Measurements from ENCODE around the gene VPS37C. TPM values are rescaled to one million over a fixed set of nuclear protein-coding genes. Genes with fewer than 3 reads are reported as not detected.
"Not testable (repeated sequence)": the region's sequence is repeated elsewhere in the genome, so short reads cannot be mapped to it uniquely, and the experiment has no call there.

VPS37C gene
- total RNA-seq, 1 experiment from 2014 or later: 22.9 TPM

GRCh38 chr11:61176446-61176845, 15.2 kb upstream of the VPS37C start:
- DNase-seq (ENCODE audit: extremely low read depth, low read depth): no peak

GRCh38 chr11:61174949-61175348, 13.7 kb upstream of the VPS37C start:
- DNase-seq (ENCODE audit: extremely low read depth, low read depth): no peak

- no peak for DNase-seq (ENCODE audit: extremely low read depth, low read depth)
These were observed 13.0 kb upstream of the VPS37C start for GRCh38 chr11:61174273-61174672.

GRCh38 chr11:61173456-61173855, 12.2 kb upstream of the VPS37C start:
- no peak for DNase-seq (ENCODE audit: extremely low read depth, low read depth)

- no peak for DNase-seq (ENCODE audit: extremely low read depth, low read depth)
These were observed 11.7 kb upstream of the VPS37C start for GRCh38 chr11:61172888-61173287.

GRCh38 chr11:61172356-61172755, 11.1 kb upstream of the VPS37C start:
- no peak for DNase-seq (ENCODE audit: extremely low read depth, low read depth)

GRCh38 chr11:61171907-61172306, 10.7 kb upstream of the VPS37C start:
- DNase-seq (ENCODE audit: extremely low read depth, low read depth): no peak

- no peak for DNase-seq (ENCODE audit: extremely low read depth, low read depth)
These were observed 9.3 kb upstream of the VPS37C start for GRCh38 chr11:61170566-61170965.

- DNase-seq (ENCODE audit: extremely low read depth, low read depth): no peak
These were observed 7.6 kb upstream of the VPS37C start for GRCh38 chr11:61168800-61169199.

DNA sequence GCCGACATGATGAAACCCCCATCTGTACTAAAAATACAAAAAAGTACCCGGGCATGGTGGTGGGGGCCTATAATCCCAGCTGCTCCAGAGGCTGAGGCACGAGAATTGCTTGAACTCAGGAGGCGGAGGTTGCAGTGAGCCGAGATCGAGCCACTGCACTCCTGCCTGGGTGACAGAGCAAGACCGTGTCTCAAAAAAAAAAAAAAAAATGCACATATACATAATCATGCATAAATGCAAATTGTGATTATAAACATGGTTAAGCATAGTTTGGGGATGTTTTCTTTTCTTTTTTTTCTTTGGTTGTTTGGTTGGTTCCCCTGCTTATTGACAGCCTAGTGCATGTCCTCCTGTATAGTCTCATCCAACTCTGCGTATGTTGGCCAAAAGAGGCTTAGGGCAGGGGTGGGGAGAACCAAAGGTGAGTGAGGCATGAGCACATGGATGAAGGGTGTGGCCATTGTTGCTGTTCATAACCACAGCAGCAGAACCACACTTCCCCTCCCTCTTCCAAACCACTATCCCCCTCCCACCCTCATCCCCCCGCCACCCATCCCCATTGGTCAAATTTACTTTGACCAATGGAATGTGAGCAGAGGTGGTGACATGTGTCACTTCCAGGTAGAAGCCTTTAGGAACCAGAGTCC, 6.9 kb upstream of the VPS37C start:
- DNase-seq (ENCODE audit: extremely low read depth, low read depth): no peak

DNA sequence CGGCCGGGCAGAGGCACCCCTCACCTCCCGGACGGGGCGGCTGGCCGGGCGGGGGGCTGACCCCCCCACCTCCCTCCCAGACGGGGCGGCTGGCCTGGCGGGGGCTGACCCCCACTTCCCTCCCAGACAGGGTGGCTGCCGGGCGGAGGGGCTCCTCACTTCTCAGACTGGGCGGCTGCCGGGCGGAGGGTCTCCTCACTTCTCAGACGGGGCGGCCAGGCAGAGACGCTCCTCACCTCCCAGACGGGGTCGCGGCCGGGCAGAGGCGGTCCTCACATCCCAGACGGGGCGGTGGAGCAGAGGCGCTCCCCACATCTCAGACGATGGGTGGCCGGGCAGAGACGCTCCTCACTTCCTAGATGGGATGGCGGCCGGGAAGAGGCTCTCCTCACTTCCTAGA, 5.1 kb upstream of the VPS37C start:
- DNase-seq (ENCODE audit: extremely low read depth, low read depth): not testable (repeated sequence)

DNA sequence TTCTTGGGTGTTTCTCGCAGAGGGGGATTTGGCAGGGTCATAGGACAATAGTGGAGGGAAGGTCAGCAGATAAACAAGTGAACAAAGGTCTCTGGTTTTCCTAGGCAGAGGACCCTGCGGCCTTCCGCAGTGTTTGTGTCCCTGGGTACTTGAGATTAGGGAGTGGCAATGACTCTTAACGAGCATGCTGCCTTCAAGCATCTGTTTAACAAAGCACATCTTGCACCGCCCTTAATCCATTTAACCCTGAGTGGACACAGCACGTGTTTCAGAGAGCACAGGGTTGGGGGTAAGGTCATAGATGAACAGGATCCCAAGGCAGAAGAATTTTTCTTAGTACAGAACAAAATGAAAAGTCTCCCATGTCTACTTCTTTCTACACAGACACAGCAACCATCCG, 4.6 kb upstream of the VPS37C start:
- not testable (repeated sequence) for DNase-seq (ENCODE audit: extremely low read depth, low read depth)

DNA sequence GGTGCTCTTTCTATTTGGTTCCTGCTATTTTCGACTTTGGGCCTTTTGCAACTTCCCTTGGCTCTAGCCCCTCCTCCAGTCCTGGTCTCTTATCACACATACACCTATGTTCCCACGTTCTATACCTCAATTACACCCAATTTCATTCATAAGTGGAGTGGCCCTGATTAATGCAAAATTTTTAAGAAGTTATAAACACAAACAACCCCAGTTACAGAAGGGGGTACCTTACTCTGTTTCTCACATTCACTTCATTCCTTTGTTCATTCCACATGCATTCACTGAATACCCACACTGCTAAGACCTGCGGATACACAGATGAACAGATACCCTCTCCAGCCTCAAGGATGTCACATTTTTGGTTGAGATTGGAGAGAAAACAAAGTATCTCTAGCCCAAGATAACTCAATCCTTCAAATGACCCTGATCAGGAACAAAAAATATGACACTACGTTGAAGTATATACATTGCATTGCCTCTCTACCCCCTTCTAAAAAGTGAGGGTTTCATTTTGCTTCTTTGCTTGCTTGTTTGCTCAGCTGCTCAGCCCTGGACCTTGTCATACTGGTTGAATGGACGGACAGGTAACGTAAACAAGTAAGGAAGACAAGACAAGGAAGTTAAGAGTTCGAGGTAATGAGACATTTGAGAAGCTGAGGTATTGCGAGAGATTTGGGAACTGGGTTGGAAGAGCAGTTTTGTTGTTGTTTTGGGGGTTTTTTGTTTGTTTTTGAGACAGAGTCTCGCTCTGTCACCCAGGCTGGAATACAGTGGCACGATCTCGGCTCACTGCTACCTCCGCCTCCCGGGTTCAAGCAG, 3.6 kb upstream of the VPS37C start:
- no peak for DNase-seq (ENCODE audit: extremely low read depth, low read depth)

GRCh38 chr11:61163714-61164605, 2.7 kb upstream of the VPS37C start:
- no peak for DNase-seq (ENCODE audit: extremely low read depth, low read depth)

DNA sequence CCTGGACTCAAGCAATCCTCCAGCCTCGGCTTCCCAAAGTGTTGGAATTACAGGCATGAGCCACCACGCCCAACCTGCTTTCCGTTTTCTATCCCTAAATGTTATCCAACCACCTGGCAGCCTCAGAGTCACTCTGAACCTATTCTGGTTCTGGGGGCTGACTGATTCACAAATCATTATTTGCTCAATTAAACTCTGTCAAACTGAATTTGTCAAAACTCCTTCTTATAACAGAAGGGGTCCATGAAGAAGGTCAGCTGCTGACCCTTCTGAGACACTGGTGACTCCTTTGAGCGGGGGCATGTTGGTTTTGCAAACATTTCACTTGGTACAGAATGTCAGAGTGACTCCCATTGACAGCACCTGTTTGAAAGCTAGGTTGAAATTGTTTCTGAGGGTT, 1.8 kb upstream of the VPS37C start:
- DNase-seq (ENCODE audit: extremely low read depth, low read depth): no peak

DNA sequence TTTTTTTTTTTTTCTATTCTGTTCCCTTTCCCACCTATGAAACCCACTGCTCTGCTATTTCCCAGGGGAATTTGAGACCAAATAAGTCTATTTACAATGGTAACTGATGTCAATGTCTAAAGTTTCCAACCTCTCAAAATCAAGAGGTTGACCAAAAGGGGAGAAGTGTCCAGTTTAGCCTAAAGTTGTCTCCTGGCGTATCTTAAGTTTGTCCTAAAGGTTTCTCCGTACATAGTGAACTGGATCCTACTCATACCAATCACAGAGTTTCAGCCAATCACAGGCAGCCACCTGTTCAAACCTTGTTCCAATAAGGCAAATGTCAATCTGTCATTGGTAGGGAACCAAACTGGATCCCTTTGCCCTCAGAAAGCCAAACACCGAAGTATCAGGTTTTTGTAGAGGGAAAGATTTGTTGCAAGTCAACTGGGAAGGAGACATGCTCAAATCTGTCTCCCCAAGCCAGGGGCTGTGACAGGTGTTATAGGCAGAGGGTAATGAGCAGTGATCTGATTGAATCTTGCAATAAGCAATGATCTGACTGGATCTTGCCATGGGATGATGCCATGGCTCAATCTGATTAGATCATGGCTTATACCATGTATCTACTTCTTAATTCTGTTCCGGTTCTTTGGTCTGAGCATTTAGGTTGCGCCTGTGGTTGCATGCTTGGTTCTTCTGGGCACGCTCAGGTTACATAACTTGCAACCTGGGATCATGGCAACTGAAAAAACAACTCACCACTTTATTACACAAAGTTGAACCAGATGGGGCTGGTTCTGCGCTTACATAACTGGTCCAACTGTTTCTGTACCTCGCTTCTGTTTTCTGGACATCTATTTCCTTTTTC, 1.1 kb upstream of the VPS37C start:
- DNase-seq (ENCODE audit: extremely low read depth, low read depth): no peak

DNA sequence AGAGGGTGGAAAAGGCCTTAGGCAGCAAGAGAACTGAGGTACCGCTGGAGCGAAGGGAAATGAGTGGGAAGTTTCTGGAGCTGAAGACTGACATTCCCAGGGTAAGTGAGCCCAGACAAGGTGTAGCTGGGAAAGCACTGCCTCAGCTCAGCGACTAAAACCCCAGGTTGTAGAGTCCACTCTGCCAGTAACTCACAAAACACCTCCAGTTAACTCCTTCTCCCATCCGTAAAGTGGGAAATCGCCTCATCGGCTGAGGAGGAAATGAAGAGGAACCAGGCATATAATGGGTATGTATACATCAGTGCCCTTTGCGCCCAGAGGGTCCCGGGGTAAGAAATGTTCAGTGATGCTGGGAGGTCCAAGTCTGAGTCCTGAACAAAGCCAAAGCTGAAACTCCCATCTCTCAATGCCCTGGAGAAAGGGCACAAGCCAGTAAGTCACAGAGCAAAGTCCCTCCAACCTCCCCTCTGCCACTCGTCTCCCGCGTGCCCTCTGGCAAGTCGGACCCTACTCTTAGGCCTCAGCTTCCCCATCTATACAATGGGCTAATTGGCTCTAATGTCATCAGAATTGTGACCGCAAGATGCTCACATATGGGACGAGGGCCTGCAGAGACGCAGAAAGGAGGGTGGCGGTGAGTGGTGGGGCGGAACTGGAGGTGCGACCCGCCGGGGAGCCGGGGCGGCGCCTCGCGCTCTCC, 588 bp downstream of the VPS37C start:
- DNase-seq (ENCODE audit: extremely low read depth, low read depth): no peak

DNA sequence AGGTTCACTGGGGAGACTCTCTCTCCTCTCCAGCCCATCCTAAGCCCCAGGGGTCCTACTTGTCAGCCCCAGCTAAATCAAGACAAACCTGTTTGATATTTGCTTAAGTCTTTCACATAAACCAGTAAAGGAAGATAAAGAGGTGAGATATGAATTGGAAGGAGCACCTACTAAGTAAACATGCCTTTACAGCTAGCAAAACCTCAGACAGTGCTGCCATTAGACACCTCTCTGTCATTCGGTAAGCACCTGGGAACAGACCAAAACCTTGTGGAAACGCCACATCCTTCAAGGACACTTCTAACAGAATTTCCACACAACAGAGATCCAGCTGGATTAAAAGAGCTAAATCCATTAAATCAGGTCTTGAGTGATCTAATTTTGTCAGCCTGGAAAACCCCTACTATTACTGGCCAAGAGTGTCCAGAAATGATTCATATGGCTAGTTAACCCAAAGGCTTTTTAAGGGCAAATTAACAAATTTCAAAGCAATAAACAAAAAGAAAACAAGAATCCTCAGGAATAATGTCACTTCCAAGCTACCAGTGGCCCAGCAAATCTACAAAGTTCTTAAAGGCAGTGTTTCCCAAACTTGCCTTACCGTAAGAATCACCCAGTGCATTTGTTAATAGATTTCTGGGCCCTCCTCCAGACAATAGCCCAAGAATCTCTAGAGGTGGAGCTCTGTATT, 2.4 kb downstream of the VPS37C start:
- DNase-seq (ENCODE audit: extremely low read depth, low read depth): no peak

DNA sequence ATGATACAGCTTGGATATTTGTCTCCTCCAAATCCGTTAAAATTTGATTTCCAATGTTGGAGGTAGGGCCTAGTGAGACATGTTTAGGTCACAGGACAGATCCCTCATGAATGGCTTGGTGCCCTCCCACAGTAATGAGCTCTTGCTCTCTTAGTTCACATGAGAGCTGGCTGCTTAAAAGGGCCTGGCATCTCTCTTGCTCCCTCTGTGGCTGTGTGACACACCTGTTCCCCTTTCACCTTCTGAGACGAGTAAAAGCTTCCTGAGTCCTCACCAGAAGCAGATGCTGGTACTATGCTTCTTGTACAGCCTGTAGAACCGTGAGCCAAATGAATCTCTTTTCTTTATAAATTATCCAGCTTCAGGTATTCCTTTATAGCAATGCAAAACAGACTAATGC, 3.5 kb downstream of the VPS37C start:
- no peak for DNase-seq (ENCODE audit: extremely low read depth, low read depth)

All from NCI-H460 (cell line).